Body of pancreas (tissue), 4 donors: ENCODE measurements around the gene VAMP2. TPM values are rescaled to one million over a fixed set of nuclear protein-coding genes. Genes with fewer than 3 reads are reported as not detected.
A peak's percentile ranks its signal among the peaks of the same experiment; 100 is the strongest.

Experiments
- ATAC-seq: fragments of 150-250 bp; one replicate; pipeline ENCODE4 v1.9.1; 2016
- DNase-seq, 4 donors: peaks; one replicate each; pipeline ENCODE4 v3.0.0-alpha.2; 2019
- H3K27ac ChIP-seq, 4 donors: fragments of 200-600 bp; sonication (generic); 1 replicate in 3 of 4; 2 replicates in 1 of 4; pipeline versions ENCODE4 v1.5.1 to v1.6.1; 2016 to 2019; ENCODE audit warnings: mild to moderate bottlenecking in 1 of 4, mixed read lengths in 1 of 4, moderate library complexity in 1 of 4
- H3K27me3 ChIP-seq, 2 donors: fragments of 200-600 bp; sonication (generic); one replicate each; pipeline ENCODE4 v1.6.0; 2016; ENCODE audit warnings: mild to moderate bottlenecking in 1 of 2
- H3K36me3 ChIP-seq, 2 donors: fragments of 200-600 bp; sonication (generic); replicated peaks in 1 of 2; 2 replicates each; pipeline ENCODE4 v1.5.1; 2016; ENCODE audit warnings: low read depth in 2 of 2; ENCODE audit not compliant: insufficient read depth in 1 of 2
- H3K4me1 ChIP-seq: fragments of 200-600 bp; sonication (generic); one replicate; pipeline ENCODE4 v1.6.0; 2016
- H3K4me3 ChIP-seq, 2 donors: fragments of 200-600 bp; sonication (generic); 1 replicate in 1 of 2; 2 replicates in 1 of 2; pipeline ENCODE4 v1.5.1; 2016 to 2019
- H3K9me3 ChIP-seq, 3 donors: fragments of 200-600 bp; sonication (generic); 1 replicate in 2 of 3; 2 replicates in 1 of 3; pipeline ENCODE4 v1.5.1; 2016
- POLR2A ChIP-seq, 3 donors: fragments of 450-650 bp; IDR thresholded peaks; one replicate each; pipeline ENCODE4 v1.6.1; 2016; ENCODE audit warnings: antibody characterized with exemption in 3 of 3, mild to moderate bottlenecking in 2 of 3
- WGBS, 2 donors: methylation state at CpG; one replicate each; pipeline ENCODE4 v1.1.5; 2017; 5-methylcytosine and 5-hydroxymethylcytosine counted together
- intact Hi-C: fragments of 100-400 bp; cut with DNase I; formaldehyde crosslinking; loops from one replicate; pipeline ENCODE4 v1.15.1; 2023
- total RNA-seq, 2 donors: library from RNA; depleted of rRNA; stranded (reverse); fragments of >200 nt; gene quantifications; one replicate each; pipeline ENCODE4 v1.1.0, GENCODE V29; 2016
- TF ChIP-seq, protein P1 (sequence below), 7 experiments: fragments of 450-650 bp in 4 of 7; fragments of 200-600 bp in 3 of 7; sonication (generic) in 3 of 7; IDR thresholded peaks; one replicate each; pipeline ENCODE4 v1.5.1; 2016 to 2019; ENCODE audit warnings: antibody characterized with exemption in 7 of 7

Gene VAMP2
- total RNA-seq, 2 donors from 2014 or later = 16.3 to 26.4 TPM

DNA sequence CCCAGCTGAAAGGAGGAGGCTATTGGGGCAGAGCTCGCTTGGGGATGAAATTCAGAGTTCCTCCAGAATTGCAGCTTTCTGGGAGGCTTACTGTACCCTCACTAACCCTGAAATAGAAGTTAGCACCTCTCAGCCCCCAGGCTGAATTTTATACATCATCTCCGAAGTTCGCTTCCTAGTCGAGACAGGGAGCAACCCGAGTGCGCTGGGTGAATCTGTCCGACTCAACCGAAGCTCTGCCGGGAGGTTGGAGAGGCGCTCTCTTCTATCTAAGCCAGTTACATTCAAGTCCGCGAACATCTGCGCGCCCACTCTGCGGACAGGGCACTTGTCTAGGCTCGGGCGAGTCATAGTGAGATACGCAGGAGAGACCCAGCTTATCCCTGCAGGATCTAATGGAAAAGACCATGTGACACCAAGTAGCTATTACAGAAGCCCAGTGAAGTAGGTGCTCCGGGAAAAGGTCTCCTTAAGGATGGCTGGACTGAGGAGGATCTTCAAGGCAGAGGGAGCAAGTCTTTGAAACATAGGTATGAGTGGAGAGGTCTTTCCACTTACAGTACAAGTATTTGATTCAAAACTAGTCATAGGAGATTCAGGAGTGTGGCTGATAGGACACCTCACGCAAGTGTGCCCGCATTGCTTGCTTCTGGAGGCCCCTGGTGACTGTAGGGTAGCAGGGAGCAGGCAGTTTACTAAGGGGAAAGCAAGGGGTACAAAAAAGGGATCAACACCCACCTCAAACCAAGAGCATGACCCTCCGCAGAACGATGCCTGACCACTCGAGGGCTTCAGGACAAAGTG, 38.2 kb downstream of the VAMP2 start:
- H3K9me3 ChIP-seq = no peaks in the 10 kb centered on the region
- H3K4me3 ChIP-seq = no peak overlapping the region
- intact Hi-C loops = loop anchor here (5.0 kb wide), 1 partner anchor 53 kb away; the partner anchor contains the start of gene TMEM107
- ATAC-seq (no peak), DNase-seq (peak in 1 of 4 donors; percentile 17)
- peaks cover 70% of the 10 kb centered on the region for H3K4me1 ChIP-seq
- TF ChIP-seq POLR2A (IDR thresholded peaks at IDR 0.05) = no peak
- TF ChIP-seq, protein P1, sequence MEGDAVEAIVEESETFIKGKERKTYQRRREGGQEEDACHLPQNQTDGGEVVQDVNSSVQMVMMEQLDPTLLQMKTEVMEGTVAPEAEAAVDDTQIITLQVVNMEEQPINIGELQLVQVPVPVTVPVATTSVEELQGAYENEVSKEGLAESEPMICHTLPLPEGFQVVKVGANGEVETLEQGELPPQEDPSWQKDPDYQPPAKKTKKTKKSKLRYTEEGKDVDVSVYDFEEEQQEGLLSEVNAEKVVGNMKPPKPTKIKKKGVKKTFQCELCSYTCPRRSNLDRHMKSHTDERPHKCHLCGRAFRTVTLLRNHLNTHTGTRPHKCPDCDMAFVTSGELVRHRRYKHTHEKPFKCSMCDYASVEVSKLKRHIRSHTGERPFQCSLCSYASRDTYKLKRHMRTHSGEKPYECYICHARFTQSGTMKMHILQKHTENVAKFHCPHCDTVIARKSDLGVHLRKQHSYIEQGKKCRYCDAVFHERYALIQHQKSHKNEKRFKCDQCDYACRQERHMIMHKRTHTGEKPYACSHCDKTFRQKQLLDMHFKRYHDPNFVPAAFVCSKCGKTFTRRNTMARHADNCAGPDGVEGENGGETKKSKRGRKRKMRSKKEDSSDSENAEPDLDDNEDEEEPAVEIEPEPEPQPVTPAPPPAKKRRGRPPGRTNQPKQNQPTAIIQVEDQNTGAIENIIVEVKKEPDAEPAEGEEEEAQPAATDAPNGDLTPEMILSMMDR (IDR thresholded peaks at IDR 0.05) = no peak
- no peaks in the 10 kb centered on the region for H3K36me3 ChIP-seq
- no peak overlapping the region for H3K27ac ChIP-seq
- WGBS, 2 donors = 8 to 11% methylated on average over 10 to 24 of the region's 24 CpGs
- H3K27me3 ChIP-seq = peaks cover 0 to 29% of the 10 kb centered on the region in 2 donors

DNA sequence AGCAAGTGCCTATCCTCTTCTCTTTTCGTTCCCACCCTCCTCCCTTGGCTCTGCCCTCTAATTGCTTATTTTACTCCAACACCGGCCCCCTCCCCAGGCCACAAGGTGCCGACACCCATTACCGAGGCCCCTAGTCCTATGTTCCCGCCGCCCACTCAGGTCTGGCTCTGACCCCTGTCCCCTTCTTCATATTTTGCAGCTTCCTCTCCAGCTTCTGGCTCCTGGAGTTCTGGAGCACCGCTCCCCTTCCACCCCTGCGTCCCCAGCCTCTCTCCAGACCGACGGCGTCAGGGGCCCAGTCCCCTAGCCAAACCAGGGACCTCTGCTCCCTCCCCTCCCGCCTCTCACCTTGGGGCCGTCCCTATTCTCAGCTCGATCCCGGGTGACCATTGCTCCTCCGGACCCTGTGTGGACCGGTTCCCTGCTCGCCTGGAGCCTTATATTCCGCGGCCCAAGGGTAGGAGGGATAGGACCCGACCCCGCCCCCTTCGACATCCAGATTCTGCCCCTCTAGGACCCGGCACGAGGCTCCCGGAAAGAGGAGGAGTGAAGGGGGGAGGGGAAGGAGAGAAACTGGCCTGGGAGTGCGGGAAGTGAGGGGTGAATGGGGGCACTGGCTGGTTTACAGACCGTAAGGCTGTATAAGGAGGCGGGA, 38.9 kb downstream of the VAMP2 start, which contains the start of gene HES7:
Gene HES7, minus strand, starts transcription at position 412 of the 655 bp plus-strand sequence. Its CDS starts 22 bp downstream, at position 390.
- H3K4me1 ChIP-seq = peaks cover 71% of the 10 kb centered on the region
- ATAC-seq (no peak), DNase-seq (peak in 2 of 4 donors; percentile 16)
- H3K9me3 ChIP-seq = no peaks in the 10 kb centered on the region
- H3K27me3 ChIP-seq = peaks cover 0 to 29% of the 10 kb centered on the region in 2 donors
- WGBS, 2 donors = 2 to 3% methylated on average over 29 of the region's 29 CpGs
- intact Hi-C loops = no loop called here
- H3K36me3 ChIP-seq = no peaks in the 10 kb centered on the region
- no peak within 1 kb of the TSS for H3K4me3 ChIP-seq
- no peak within 1 kb of the TSS for H3K27ac ChIP-seq
- TF ChIP-seq, protein P1 (IDR thresholded peaks at IDR 0.05) = no peak
- TF ChIP-seq POLR2A (IDR thresholded peaks at IDR 0.05) = no peak

DNA sequence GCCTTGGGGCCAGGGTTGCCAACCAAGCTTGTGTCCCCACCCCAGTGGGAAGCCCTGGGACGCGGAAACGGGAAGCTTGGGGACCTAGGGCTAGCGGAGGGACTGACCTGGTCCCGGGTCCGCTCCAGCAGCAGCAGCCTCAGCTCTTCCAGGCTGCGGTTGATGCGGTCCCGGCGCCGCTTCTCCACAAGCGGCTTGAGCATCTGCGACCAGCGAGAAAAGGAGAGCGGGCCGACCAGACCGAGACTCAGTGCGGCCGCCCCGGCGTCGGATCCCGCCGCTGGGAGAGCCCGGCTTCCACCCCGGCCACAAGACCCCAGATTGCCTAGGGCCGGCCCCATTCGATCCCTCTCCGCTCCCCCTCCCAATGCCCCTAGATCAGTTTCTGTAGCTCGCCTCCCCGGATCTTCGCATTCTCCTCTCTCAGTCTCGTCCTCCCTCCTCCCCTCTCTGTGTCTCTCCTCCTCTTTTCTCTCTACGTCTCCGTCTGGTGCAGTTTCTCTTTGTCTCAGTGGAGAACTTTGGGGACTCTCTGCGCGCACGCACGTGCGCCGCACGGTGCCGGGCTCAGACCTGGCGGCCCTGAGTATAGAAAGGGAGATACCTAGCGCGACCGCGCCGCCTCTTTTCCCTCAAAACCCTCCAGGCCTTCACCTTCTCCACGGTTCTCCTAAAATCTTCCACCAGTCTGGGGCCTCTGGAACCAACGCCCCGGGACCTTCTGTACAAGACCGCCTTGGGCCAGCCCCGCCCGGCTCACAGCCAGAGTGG, 39.6 kb downstream of the VAMP2 start:
- TF ChIP-seq, protein P1 (IDR thresholded peaks at IDR 0.05) = no peak
- TF ChIP-seq POLR2A (IDR thresholded peaks at IDR 0.05) = no peak
- H3K27me3 ChIP-seq = peaks cover 0 to 29% of the 10 kb centered on the region in 2 donors
- H3K27ac ChIP-seq = no peak overlapping the region
- ATAC-seq = no peak
- H3K4me1 ChIP-seq = peaks cover 78% of the 10 kb centered on the region
- intact Hi-C loops = no loop called here
- 2 to 5% methylated on average over 37 to 55 of the region's 55 CpGs for WGBS, 2 donors
- no peak overlapping the region for H3K4me3 ChIP-seq
- H3K9me3 ChIP-seq = no peaks in the 10 kb centered on the region
- no peaks in the 10 kb centered on the region for H3K36me3 ChIP-seq
- peak in 3 of 4 donors; percentile 17 to 34 (median 30) for DNase-seq

DNA sequence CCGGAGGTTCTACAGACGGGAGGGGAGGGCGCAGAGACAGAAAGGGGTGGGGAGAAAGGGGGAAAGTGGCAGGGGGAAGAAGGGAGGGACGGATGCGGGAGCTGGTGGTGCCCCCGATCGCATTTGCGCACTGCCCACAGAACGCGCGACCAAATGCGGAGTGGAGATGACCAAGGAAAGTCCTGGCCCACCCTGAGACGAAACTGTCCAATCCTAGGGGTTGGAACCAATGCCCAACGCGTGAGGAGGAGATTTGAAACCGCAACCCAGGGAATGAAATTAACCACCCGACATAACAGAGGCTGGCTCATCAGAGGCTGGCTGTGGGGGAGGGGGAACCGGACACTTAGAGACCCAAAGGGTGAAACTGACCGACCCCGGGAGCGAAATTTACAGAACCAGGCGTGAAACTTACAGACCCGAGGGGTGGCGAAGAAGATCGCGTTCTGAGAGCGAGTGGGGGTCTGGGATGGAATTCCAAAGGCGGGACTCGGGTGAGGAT, 40.3 kb downstream of the VAMP2 start:
- ATAC-seq (no peak), DNase-seq (peak in 2 of 4 donors; percentile 17 to 19)
- Histone ChIP-seq H3K4me1 (peaks cover 85% of the 10 kb centered on the region), H3K9me3 (no peaks in the 10 kb centered on the region), H3K27ac (no peak overlapping the region), H3K27me3 (peaks cover 0 to 29% of the 10 kb centered on the region in 2 donors), H3K4me3 (no peak overlapping the region), H3K36me3 (no peaks in the 10 kb centered on the region)
- TF ChIP-seq, protein P1 (IDR thresholded peaks at IDR 0.05) = no peak
- no peak for TF ChIP-seq POLR2A (IDR thresholded peaks at IDR 0.05)
- intact Hi-C loops = no loop called here
- 0 to 2% methylated on average over 26 to 29 of the region's 29 CpGs for WGBS, 2 donors
